B cell (primary cell): Measurements from ENCODE around the gene GTF2A1L.

ENCODE experiments used
- CTCF ChIP-seq: fragments of 200-600 bp; IDR thresholded peaks from one replicate; pipeline ENCODE4 v1.8.0; 2022; ENCODE audit warnings: antibody characterized with exemption, mild to moderate bottlenecking
- EZH2 ChIP-seq: IDR thresholded peaks from 2 replicates; pipeline ENCODE4 v1.6.1; 2012; ENCODE audit warnings: borderline replicate concordance, low read depth, mild to moderate bottlenecking, moderate library complexity, low read length; ENCODE audit not compliant: insufficient read depth, poor library complexity, severe bottlenecking

- TF ChIP-seq CTCF (no peak), EZH2 (no peak)
These were observed 2.9 kb downstream of the GTF2A1L start for GRCh38 chr2:48620604-48621003.
